Measurements from ENCODE around the gene DPM2.

DPM2 gene

DNA sequence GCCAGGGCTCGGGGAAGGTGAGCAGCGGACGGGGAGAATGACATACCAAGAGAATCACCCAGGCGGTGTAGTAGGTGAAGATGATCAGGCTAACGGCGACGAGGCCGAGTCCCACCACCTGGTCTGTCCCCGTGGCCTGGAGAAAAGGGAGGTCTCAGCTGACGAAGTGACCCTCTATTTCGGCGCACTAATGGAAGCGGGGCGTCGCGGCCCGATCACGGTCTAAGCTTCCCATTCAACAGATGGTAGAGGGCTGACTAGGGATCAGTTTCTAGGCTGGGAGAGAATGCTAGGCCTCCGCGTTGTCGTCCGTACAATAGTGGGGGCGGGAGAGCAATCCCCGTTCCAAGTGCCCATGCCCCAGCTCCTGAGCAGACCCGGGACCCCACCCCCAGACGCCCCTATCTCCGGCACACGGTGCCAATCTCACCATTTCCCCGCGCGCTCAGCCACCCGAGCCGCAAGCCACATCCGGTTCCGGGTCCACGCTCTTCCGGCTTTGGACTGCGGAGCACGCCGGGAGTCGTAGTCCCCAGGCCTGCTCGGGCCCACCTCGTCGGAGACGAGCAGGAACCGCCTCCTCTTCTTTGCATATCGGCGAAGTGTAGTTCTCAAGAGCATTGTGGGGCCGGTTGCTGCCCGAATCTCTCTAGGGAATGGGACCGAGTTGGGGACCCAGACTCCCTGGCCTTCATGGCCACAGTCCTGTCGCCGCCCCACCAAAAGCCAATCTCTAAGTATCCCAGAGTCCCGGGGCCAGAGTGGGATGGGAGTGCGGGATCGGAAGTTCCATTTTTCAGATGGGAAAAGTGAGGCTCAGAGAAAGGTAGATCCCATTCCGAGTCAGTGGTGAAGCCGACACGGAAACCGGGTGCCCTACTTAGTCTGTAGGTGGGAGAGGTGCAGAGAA, at the start of gene DPM2:
DPM2 (minus strand) TSS at position 467 of the 910 bp plus-strand sequence; CDS start at position 433, 34 bp downstream.
- DNase-seq = peak; percentile 93 to 95
- TF ChIP-seq GATA1 (IDR thresholded peaks at IDR 0.05; ENCODE audit: low read depth, low read length) = no peak
- peak; percentile 92 for TF ChIP-seq POLR2A (IDR thresholded peaks at IDR 0.05; ENCODE audit: low read length)

- no peak for DNase-seq
- no peak for TF ChIP-seq GATA1 (IDR thresholded peaks at IDR 0.05; ENCODE audit: low read depth, low read length)
- TF ChIP-seq POLR2A (IDR thresholded peaks at IDR 0.05; ENCODE audit: low read length) = no peak
These were observed 49.5 kb upstream of the DPM2 start for GRCh38 chr9:127987103-127987614.

DNA sequence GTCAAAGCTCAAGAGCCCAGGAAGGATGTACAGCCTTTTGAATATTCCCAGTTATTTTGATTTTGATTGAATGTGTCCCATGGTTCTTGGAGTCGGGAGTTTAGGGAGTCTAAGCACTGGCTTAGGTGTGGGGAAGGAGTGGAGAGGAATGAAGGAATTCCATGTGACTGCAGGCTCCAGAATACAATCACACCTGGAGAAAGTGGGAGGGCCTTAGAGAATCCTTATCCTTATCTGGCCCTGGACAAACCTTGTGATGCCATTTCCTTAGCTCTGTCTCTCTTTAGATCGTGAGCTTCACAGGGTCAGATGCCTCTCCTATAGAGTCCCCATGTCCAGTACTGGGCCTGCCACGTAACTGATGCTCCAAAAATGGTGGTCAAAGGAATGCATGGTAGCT, 47.4 kb upstream of the DPM2 start:
- TF ChIP-seq GATA1 (IDR thresholded peaks at IDR 0.05; ENCODE audit: low read depth, low read length) (no peak), POLR2A (IDR thresholded peaks at IDR 0.05; ENCODE audit: low read length) (no peak)
- DNase-seq = no peak

GRCh38 chr9:127983847-127984289, 46.2 kb upstream of the DPM2 start:
- no peak for DNase-seq
- TF ChIP-seq POLR2A (IDR thresholded peaks at IDR 0.05; ENCODE audit: low read length) = no peak

GRCh38 chr9:127982912-127983311, 45.3 kb upstream of the DPM2 start:
- TF ChIP-seq GATA1 (IDR thresholded peaks at IDR 0.05; ENCODE audit: low read depth, low read length) = no peak
- no peak for TF ChIP-seq POLR2A (IDR thresholded peaks at IDR 0.05; ENCODE audit: low read length)
- DNase-seq = peak; percentile 21 to 29

- no peak for DNase-seq
- TF ChIP-seq GATA1 (IDR thresholded peaks at IDR 0.05; ENCODE audit: low read depth, low read length) (no peak), POLR2A (IDR thresholded peaks at IDR 0.05; ENCODE audit: low read length) (no peak)
These were observed 44.0 kb upstream of the DPM2 start for GRCh38 chr9:127981559-127982121.

DNA sequence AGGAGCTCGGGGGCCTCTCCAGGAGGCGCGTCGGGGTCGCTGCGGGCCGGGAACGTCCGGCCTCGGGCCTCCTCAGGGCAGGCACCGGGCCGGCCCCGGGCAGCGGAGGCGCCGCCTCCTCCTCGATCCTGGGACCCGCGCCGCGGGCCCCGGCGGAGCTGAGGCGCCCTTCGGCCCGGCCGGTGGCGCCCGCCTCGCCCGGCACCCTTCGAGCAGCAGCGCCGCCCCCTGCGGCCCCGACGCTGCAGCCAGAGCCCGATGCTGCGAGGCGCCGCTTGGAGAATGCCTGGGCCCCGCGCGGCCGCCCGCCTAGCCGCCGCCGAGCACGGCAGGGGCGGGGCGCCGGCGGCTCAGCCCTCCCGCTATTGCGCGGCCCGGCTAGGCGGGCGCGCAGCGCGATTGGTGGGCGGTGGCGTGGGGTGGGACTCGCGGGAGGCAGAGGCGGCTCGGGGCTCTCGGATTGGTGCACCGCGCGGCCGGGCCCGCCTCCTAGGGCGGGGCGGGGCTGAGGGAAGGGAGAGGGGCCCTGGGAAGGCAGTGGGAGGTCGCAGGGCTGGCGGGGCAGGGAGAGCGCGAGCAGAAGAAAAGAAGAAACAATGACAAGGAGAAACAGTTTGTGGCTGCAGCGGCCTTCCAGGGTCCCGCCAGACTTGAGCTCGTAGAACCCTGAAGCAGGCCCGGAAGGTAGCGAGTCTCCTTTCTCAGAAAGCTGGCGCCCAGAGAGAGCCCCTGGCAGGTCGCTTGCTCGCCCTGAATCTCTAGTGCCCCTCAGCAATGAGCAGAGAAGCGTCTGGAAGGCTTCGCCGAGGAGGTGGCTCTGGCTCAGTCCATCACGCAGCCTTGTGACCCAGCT, 43.3 kb upstream of the DPM2 start, which contains the start of gene EEIG1:
EEIG1 (minus strand) TSS at position 284 of the 853 bp plus-strand sequence. CDS start 852 bp downstream, outside the sequence.
- TF ChIP-seq POLR2A (IDR thresholded peaks at IDR 0.05; ENCODE audit: low read length) (peak; percentile 69), GATA1 (IDR thresholded peaks at IDR 0.05; ENCODE audit: low read depth, low read length) (no peak)
- DNase-seq = peak; percentile 94 to 97

GRCh38 chr9:127980060-127980705, 42.5 kb upstream of the DPM2 start:
- peak; percentile 60 to 75 for DNase-seq

DNA sequence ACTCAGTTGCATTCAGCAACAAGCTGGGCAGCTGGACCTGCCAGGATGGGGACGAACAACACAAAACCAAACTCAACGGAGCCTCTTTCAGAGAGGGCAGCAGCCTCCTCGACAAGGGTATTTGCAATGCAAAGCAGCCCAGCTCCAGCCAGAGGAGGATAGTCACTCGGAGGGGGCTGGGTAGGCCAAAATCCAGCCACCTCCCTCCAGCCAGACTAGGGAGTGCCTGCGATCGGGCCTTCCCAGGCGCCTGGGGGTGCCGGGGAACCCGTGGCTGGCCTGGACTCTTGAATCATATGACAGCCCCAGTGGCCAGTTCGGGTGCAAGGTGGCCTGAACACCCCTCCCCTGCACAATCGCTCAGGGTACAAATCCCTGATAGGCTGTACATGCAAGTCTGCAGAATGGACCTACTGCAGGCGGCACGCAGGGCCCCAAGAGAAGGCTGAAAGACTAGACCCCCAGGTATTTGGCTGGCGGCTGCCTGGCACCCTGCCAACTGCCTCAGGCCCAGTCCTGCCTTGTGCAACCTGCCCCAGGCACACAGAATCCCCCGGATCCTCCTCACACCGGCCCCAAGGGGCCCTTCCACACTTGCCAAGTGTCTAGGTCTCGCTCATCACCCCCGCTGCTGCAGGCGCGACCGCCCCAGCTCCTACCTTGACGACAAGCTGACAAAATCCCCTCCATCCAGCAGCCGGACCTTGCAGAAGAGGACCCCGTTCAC, 41.8 kb upstream of the DPM2 start:
- TF ChIP-seq GATA1 (IDR thresholded peaks at IDR 0.05; ENCODE audit: low read depth, low read length) (no peak), POLR2A (IDR thresholded peaks at IDR 0.05; ENCODE audit: low read length) (no peak)

More at GRCh38 chr9:127980060-127980705, 42.5 kb upstream of the DPM2 start:
- TF ChIP-seq GATA1 (IDR thresholded peaks at IDR 0.05; ENCODE audit: low read depth, low read length) (no peak), POLR2A (IDR thresholded peaks at IDR 0.05; ENCODE audit: low read length) (no peak)

GRCh38 chr9:127979015-127979332, 41.3 kb upstream of the DPM2 start:
- TF ChIP-seq GATA1 (IDR thresholded peaks at IDR 0.05; ENCODE audit: low read depth, low read length) (no peak), POLR2A (IDR thresholded peaks at IDR 0.05; ENCODE audit: low read length) (no peak)

More for the DNA sequence above, 41.8 kb upstream of the DPM2 start:
- peak; percentile 64 to 74 for DNase-seq

GRCh38 chr9:127977884-127978647, 40.4 kb upstream of the DPM2 start:
- TF ChIP-seq POLR2A (IDR thresholded peaks at IDR 0.05; ENCODE audit: low read length) = no peak
- TF ChIP-seq GATA1 (IDR thresholded peaks at IDR 0.05; ENCODE audit: low read depth, low read length) = no peak
- DNase-seq = peak in 1 of 2 experiments; percentile 38

More at GRCh38 chr9:127979015-127979332, 41.3 kb upstream of the DPM2 start:
- DNase-seq = no peak
